Testis (tissue), 3 donors: ENCODE measurements around the gene PXDC1. TPM values are rescaled to one million over a fixed set of nuclear protein-coding genes. Genes with fewer than 3 reads are reported as not detected.

Experiments used
- DNase-seq: peaks from one replicate; pipeline ENCODE4 v3.0.0-alpha.2; 2019
- H3K27ac ChIP-seq, 2 donors: fragments of 200-600 bp; sonication (generic); one replicate each; pipeline ENCODE4 v1.5.1; 2019
- H3K27me3 ChIP-seq: fragments of 200-600 bp; sonication (generic); one replicate; pipeline ENCODE4 v1.5.1; 2019
- H3K36me3 ChIP-seq: fragments of 200-600 bp; sonication (generic); one replicate; pipeline ENCODE4 v1.5.1; 2017; ENCODE audit warnings: low read depth; ENCODE audit errors: missing control alignments
- H3K4me1 ChIP-seq: fragments of 200-600 bp; sonication (generic); one replicate; pipeline ENCODE4 v1.5.1; 2019
- H3K4me3 ChIP-seq, 2 donors: fragments of 200-600 bp; sonication (generic); one replicate each; pipeline ENCODE4 v1.5.1; 2017 to 2019
- H3K9me3 ChIP-seq: fragments of 200-600 bp; sonication (generic); one replicate; pipeline ENCODE4 v1.5.1; 2017
- CTCF ChIP-seq, 3 experiments: fragments of 450-650 bp in 2 of 3; fragments of 200-600 bp in 1 of 3; sonication (generic) in 1 of 3; IDR thresholded peaks; one replicate each; pipeline ENCODE4 v1.5.1; 2016 to 2019; ENCODE audit warnings: antibody characterized with exemption in 3 of 3, mild to moderate bottlenecking in 2 of 3, moderate library complexity in 1 of 3
- POLR2A ChIP-seq: fragments of 450-650 bp; IDR thresholded peaks from one replicate; pipeline ENCODE4 v1.6.1; 2017; ENCODE audit warnings: antibody characterized with exemption, mild to moderate bottlenecking, moderate library complexity
- WGBS, 2 donors: methylation state at CpG; one replicate each; pipeline ENCODE4 v1.1.5; 2018; 5-methylcytosine and 5-hydroxymethylcytosine counted together
- intact Hi-C: fragments of 100-400 bp; cut with DNase I; formaldehyde crosslinking; loops from one replicate; pipeline ENCODE4 v1.15.1; 2023; ENCODE audit warnings: low total_unique reads
- polyA plus RNA-seq: library from polyadenylated mRNA; stranded (reverse); fragments of 350-450 nt; fragmentation: Illumina TruSeq; extraction: RNeasy Lipid Tissue Mini Kit (QIAGEN cat#74804); gene quantifications from one replicate; pipeline ENCODE4 v1.2.3, GENCODE V29; 2014; ENCODE audit warnings: low read depth, low replicate concordance; ENCODE audit not compliant: insufficient read depth
- total RNA-seq, 2 donors: library from RNA; depleted of rRNA; stranded (reverse); fragments of >200 nt; gene quantifications; one replicate each; pipeline ENCODE4 v1.2.3, GENCODE V29; 2016

The PXDC1 gene
- total and polyA plus RNA-seq, 3 donors from 2014 or later: 14.3 to 38.2 (median 16.9) TPM

GRCh38 chr6:3719462-3720308 is 31.8 kb downstream of the PXDC1 start:
- Histone ChIP-seq H3K9me3 (no peaks in the 10 kb centered on the region), H3K4me1 (no peaks in the 10 kb centered on the region), H3K27me3 (no peaks in the 10 kb centered on the region), H3K36me3 (no peaks in the 10 kb centered on the region), H3K4me3 (no peak overlapping the region), H3K27ac (no peak overlapping the region)
- WGBS, 2 donors: 62 to 63% methylated on average over 22 of the region's 22 CpGs
- intact Hi-C loops: no loop called here
- no peak for TF ChIP-seq POLR2A
- TF ChIP-seq CTCF (IDR thresholded peaks at IDR 0.05): no peak
- no peak for DNase-seq

GRCh38 chr6:3718407-3718806 is 33.1 kb downstream of the PXDC1 start:
- TF ChIP-seq CTCF (IDR thresholded peaks at IDR 0.05) (no peak), POLR2A (no peak)
- Histone ChIP-seq H3K27ac (no peak overlapping the region), H3K4me3 (no peak overlapping the region), H3K36me3 (no peaks in the 10 kb centered on the region), H3K4me1 (no peaks in the 10 kb centered on the region), H3K27me3 (no peaks in the 10 kb centered on the region), H3K9me3 (no peaks in the 10 kb centered on the region)
- intact Hi-C loops: no loop called here
- WGBS, 2 donors: 58 to 72% methylated on average over 5 of the region's 5 CpGs
- DNase-seq: no peak

GRCh38 chr6:3715285-3715684 is 36.2 kb downstream of the PXDC1 start:
- TF ChIP-seq CTCF (IDR thresholded peaks at IDR 0.05) (no peak), POLR2A (no peak)
- intact Hi-C loops: no loop called here
- no peaks in the 10 kb centered on the region for H3K36me3 ChIP-seq
- H3K4me1 ChIP-seq: no peaks in the 10 kb centered on the region
- H3K9me3 ChIP-seq: no peaks in the 10 kb centered on the region
- no peaks in the 10 kb centered on the region for H3K27me3 ChIP-seq
- no peak for DNase-seq
- H3K27ac ChIP-seq: no peak overlapping the region
- H3K4me3 ChIP-seq: no peak overlapping the region
- 24 to 97% methylated on average over 1 of the region's 1 CpG for WGBS, 2 donors

DNA sequence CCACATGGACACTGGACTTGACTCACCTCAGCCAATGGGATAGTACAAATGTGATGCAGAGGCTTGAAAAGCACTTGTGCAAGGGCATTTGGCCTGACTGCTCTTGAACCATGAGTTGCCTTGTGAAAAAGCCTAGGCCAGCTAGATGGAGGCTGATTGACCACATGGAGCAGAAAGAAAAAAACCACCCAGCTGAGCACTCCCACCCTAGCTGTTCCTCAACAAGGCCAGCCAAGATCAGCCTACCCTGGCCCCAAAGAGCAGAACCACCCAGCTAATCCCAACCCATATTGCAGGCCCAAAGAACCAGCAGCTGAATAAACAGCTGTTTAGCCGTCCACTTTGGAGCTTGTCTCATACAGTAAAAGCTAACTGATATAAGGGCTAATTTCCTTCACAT is 36.7 kb downstream of the PXDC1 start:
- no peak for DNase-seq
- H3K27me3 ChIP-seq: no peaks in the 10 kb centered on the region
- 91 to 92% methylated on average over 1 of the region's 1 CpG for WGBS, 2 donors
- H3K4me3 ChIP-seq: no peak overlapping the region
- no peaks in the 10 kb centered on the region for H3K36me3 ChIP-seq
- no peaks in the 10 kb centered on the region for H3K4me1 ChIP-seq
- H3K9me3 ChIP-seq: no peaks in the 10 kb centered on the region
- intact Hi-C loops: no loop called here
- TF ChIP-seq POLR2A (no peak), CTCF (IDR thresholded peaks at IDR 0.05) (no peak)
- no peak overlapping the region for H3K27ac ChIP-seq

GRCh38 chr6:3714111-3714510 is 37.4 kb downstream of the PXDC1 start:
- Histone ChIP-seq H3K27ac (no peak overlapping the region), H3K27me3 (no peaks in the 10 kb centered on the region), H3K4me3 (no peak overlapping the region), H3K36me3 (no peaks in the 10 kb centered on the region), H3K4me1 (no peaks in the 10 kb centered on the region), H3K9me3 (no peaks in the 10 kb centered on the region)
- no peak for DNase-seq
- WGBS, 2 donors: 89 to 92% methylated on average over 4 of the region's 4 CpGs
- intact Hi-C loops: no loop called here
- TF ChIP-seq POLR2A (no peak), CTCF (IDR thresholded peaks at IDR 0.05) (no peak)
